ENCODE results near the gene GLB1L3. TPM values are rescaled to one million over a fixed set of nuclear protein-coding genes. Genes with fewer than 3 reads are reported as not detected.

Gene GLB1L3
- total and polyA plus RNA-seq, 5 donors from 2014 or later, result 2.0 to 3.0 (median 2.3) TPM

DNA sequence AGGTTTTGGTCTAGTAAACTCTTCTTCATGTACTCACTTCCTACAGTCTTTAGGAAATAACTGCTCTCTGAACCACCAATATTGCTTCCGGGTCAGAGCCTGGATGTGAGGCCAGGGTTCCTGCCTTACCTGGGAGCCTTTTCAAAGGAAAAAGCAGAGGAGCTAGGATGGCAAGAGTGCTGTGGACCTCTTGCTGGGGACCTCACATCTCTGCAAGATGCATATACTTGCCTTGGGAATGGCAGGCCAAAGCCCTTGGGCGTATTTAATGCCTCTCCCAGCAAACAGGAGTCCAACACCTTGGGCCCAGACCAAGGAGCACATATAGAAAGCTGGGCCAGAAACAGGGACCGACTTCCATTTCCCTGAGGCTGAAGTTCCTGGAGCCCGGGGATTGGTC, 60.9 kb downstream of the GLB1L3 start:
- ATAC-seq (ENCODE audit: low read depth in 2 of 2), result no peak

GRCh38 chr11:134338068-134338467, 61.9 kb downstream of the GLB1L3 start:
- Histone ChIP-seq H3K27ac (ENCODE audit: insufficient read depth, low read length, poor library complexity, severe bottlenecking) (no peak overlapping the region), H3K9me3 (ENCODE audit: control insufficient read depth in 2 of 2, low read length in 2 of 2) (no peaks in the 10 kb centered on the region), H3K27me3 (ENCODE audit: control insufficient read depth, insufficient read depth, low read length) (peaks cover 9% of the 10 kb centered on the region), H3K4me1 (ENCODE audit: control insufficient read depth, insufficient read depth, low read length, poor library complexity, severe bottlenecking) (no peaks in the 10 kb centered on the region), H3K4me3 (ENCODE audit: low read depth, low read length) (no peak overlapping the region), H3K36me3 (ENCODE audit: control insufficient read depth, insufficient read depth, low read length) (no peaks in the 10 kb centered on the region)
- H3K9me3 Mint-ChIP-seq, result no peaks in the 10 kb centered on the region
- H3K4me3 Mint-ChIP-seq, result no peak overlapping the region
- H3K27me3 Mint-ChIP-seq, result peaks cover 18% of the 10 kb centered on the region
- H3K27ac Mint-ChIP-seq, result no peak overlapping the region
- no peak for ATAC-seq (ENCODE audit: low read depth in 2 of 2)
- DNase-seq, result no peak
- H3K36me3 Mint-ChIP-seq, result no peaks in the 10 kb centered on the region
- peaks cover 0 to 1% (median 0%) of the 10 kb centered on the region in 4 donors for H3K4me1 Mint-ChIP-seq

More for the DNA sequence above, 60.9 kb downstream of the GLB1L3 start:
- H3K9me3 ChIP-seq (ENCODE audit: control insufficient read depth in 2 of 2, low read length in 2 of 2), result no peaks in the 10 kb centered on the region
- H3K4me1 ChIP-seq (ENCODE audit: control insufficient read depth, insufficient read depth, low read length, poor library complexity, severe bottlenecking), result peaks cover 7% of the 10 kb centered on the region
- H3K27me3 ChIP-seq (ENCODE audit: control insufficient read depth, insufficient read depth, low read length), result peaks cover 11% of the 10 kb centered on the region
- no peak overlapping the region for H3K4me3 ChIP-seq (ENCODE audit: low read depth, low read length)
- DNase-seq, result no peak
- peaks cover 23% of the 10 kb centered on the region for H3K27me3 Mint-ChIP-seq
- no peak overlapping the region for H3K27ac Mint-ChIP-seq
- H3K4me3 Mint-ChIP-seq, result no peak overlapping the region
- H3K36me3 ChIP-seq (ENCODE audit: control insufficient read depth, insufficient read depth, low read length), result no peaks in the 10 kb centered on the region
- no peaks in the 10 kb centered on the region for H3K36me3 Mint-ChIP-seq
- peaks cover 0 to 8% (median 4%) of the 10 kb centered on the region in 4 donors for H3K4me1 Mint-ChIP-seq
- H3K9me3 Mint-ChIP-seq, result no peaks in the 10 kb centered on the region
- no peak overlapping the region for H3K27ac ChIP-seq (ENCODE audit: insufficient read depth, low read length, poor library complexity, severe bottlenecking)

- Histone ChIP-seq H3K4me1 (ENCODE audit: control insufficient read depth, insufficient read depth, low read length, poor library complexity, severe bottlenecking) (no peaks in the 10 kb centered on the region), H3K36me3 (ENCODE audit: control insufficient read depth, insufficient read depth, low read length) (no peaks in the 10 kb centered on the region), H3K4me3 (ENCODE audit: low read depth, low read length) (no peak overlapping the region), H3K9me3 (ENCODE audit: control insufficient read depth in 2 of 2, low read length in 2 of 2) (no peaks in the 10 kb centered on the region), H3K27ac (ENCODE audit: insufficient read depth, low read length, poor library complexity, severe bottlenecking) (no peak overlapping the region), H3K27me3 (ENCODE audit: control insufficient read depth, insufficient read depth, low read length) (peaks cover 6% of the 10 kb centered on the region)
- no peak for DNase-seq
- Mint-ChIP-seq H3K4me3 (no peak overlapping the region), H3K27ac (no peak overlapping the region), H3K36me3 (no peaks in the 10 kb centered on the region), H3K27me3 (peaks cover 12% of the 10 kb centered on the region), H3K4me1 (no peaks in the 10 kb centered on the region), H3K9me3 (no peaks in the 10 kb centered on the region)
- no peak for ATAC-seq (ENCODE audit: low read depth in 2 of 2)
Observed at GRCh38 chr11:134338654-134339053, 62.5 kb downstream of the GLB1L3 start.

- H3K4me3 ChIP-seq (ENCODE audit: low read depth, low read length), result no peak overlapping the region
- DNase-seq (no peak), ATAC-seq (ENCODE audit: low read depth in 2 of 2) (no peak)
- H3K27ac ChIP-seq (ENCODE audit: insufficient read depth, low read length, poor library complexity, severe bottlenecking), result no peak overlapping the region
- no peaks in the 10 kb centered on the region for H3K36me3 Mint-ChIP-seq
- no peak overlapping the region for H3K27ac Mint-ChIP-seq
- no peak overlapping the region for H3K4me3 Mint-ChIP-seq
- no peaks in the 10 kb centered on the region for H3K9me3 Mint-ChIP-seq
- no peaks in the 10 kb centered on the region for H3K4me1 ChIP-seq (ENCODE audit: control insufficient read depth, insufficient read depth, low read length, poor library complexity, severe bottlenecking)
- H3K4me1 Mint-ChIP-seq, result no peaks in the 10 kb centered on the region
- peaks cover 11% of the 10 kb centered on the region for H3K27me3 Mint-ChIP-seq
- H3K9me3 ChIP-seq (ENCODE audit: control insufficient read depth in 2 of 2, low read length in 2 of 2), result no peaks in the 10 kb centered on the region
- H3K27me3 ChIP-seq (ENCODE audit: control insufficient read depth, insufficient read depth, low read length), result peaks cover 3% of the 10 kb centered on the region
- H3K36me3 ChIP-seq (ENCODE audit: control insufficient read depth, insufficient read depth, low read length), result no peaks in the 10 kb centered on the region
Observed at GRCh38 chr11:134339756-134340155, 63.6 kb downstream of the GLB1L3 start.

DNA sequence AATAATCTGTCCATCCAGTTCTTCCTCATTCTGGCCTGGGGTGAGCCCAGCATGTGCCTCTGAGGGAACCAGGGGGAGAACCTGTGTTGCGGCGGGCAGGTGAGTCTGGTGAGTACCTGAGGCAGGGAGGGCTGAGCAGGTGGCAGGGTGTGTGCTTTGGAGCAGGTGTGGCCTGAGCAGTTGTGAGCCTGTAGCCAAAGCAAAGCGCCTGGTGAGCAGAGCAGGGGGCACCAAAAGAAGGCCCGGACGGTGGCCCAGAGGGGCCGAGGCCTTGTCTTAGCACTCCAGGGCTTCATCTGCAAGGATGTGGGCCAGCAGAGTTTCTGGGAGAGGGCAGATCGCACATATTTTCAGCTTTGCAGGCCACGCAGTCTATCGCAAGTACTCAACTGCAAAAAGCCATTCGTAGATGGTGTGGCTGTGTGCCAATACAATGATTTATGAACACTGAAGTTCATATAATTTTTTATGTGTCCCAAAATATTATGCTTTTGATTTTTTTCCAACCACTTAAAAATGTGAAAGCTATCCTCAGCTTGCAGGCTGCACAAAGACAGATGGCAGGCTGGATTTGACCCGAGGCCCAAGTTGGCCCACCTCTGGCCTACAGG, 64.3 kb downstream of the GLB1L3 start:
- no peak for ATAC-seq (ENCODE audit: low read depth in 2 of 2)
- H3K36me3 Mint-ChIP-seq, result no peaks in the 10 kb centered on the region

GRCh38 chr11:134341805-134342571, 65.8 kb downstream of the GLB1L3 start:
- Mint-ChIP-seq H3K4me1 (no peaks in the 10 kb centered on the region), H3K36me3 (no peaks in the 10 kb centered on the region), H3K4me3 (no peak overlapping the region), H3K27me3 (peaks cover 4% of the 10 kb centered on the region), H3K9me3 (no peaks in the 10 kb centered on the region), H3K27ac (no peak overlapping the region)
- Histone ChIP-seq H3K36me3 (ENCODE audit: control insufficient read depth, insufficient read depth, low read length) (no peaks in the 10 kb centered on the region), H3K4me1 (ENCODE audit: control insufficient read depth, insufficient read depth, low read length, poor library complexity, severe bottlenecking) (no peaks in the 10 kb centered on the region), H3K27ac (ENCODE audit: insufficient read depth, low read length, poor library complexity, severe bottlenecking) (no peak overlapping the region), H3K9me3 (ENCODE audit: control insufficient read depth in 2 of 2, low read length in 2 of 2) (no peaks in the 10 kb centered on the region), H3K27me3 (ENCODE audit: control insufficient read depth, insufficient read depth, low read length) (no peaks in the 10 kb centered on the region), H3K4me3 (ENCODE audit: low read depth, low read length) (no peak overlapping the region)
- no peak for ATAC-seq (ENCODE audit: low read depth in 2 of 2)
- no peak for DNase-seq

More for the DNA sequence above, 64.3 kb downstream of the GLB1L3 start:
- H3K4me1 Mint-ChIP-seq, result no peaks in the 10 kb centered on the region
- no peaks in the 10 kb centered on the region for H3K36me3 ChIP-seq (ENCODE audit: control insufficient read depth, insufficient read depth, low read length)
- peaks cover 8% of the 10 kb centered on the region for H3K27me3 Mint-ChIP-seq
- H3K9me3 ChIP-seq (ENCODE audit: control insufficient read depth in 2 of 2, low read length in 2 of 2), result no peaks in the 10 kb centered on the region
- no peak overlapping the region for H3K4me3 Mint-ChIP-seq
- no peaks in the 10 kb centered on the region for H3K9me3 Mint-ChIP-seq
- H3K27me3 ChIP-seq (ENCODE audit: control insufficient read depth, insufficient read depth, low read length), result peaks cover 3% of the 10 kb centered on the region
- H3K4me3 ChIP-seq (ENCODE audit: low read depth, low read length), result no peak overlapping the region
- H3K27ac ChIP-seq (ENCODE audit: insufficient read depth, low read length, poor library complexity, severe bottlenecking), result no peak overlapping the region
- H3K27ac Mint-ChIP-seq, result no peak overlapping the region
- H3K4me1 ChIP-seq (ENCODE audit: control insufficient read depth, insufficient read depth, low read length, poor library complexity, severe bottlenecking), result no peaks in the 10 kb centered on the region
- no peak for DNase-seq

- Mint-ChIP-seq H3K36me3 (no peaks in the 10 kb centered on the region), H3K4me3 (no peak overlapping the region)
- no peak for DNase-seq
Observed at GRCh38 chr11:134342572-134343340, 66.6 kb downstream of the GLB1L3 start.

More at GRCh38 chr11:134342572-134343340, 66.6 kb downstream of the GLB1L3 start:
- Histone ChIP-seq H3K36me3 (ENCODE audit: control insufficient read depth, insufficient read depth, low read length) (no peaks in the 10 kb centered on the region), H3K27ac (ENCODE audit: insufficient read depth, low read length, poor library complexity, severe bottlenecking) (no peak overlapping the region), H3K4me3 (ENCODE audit: low read depth, low read length) (no peak overlapping the region), H3K4me1 (ENCODE audit: control insufficient read depth, insufficient read depth, low read length, poor library complexity, severe bottlenecking) (no peaks in the 10 kb centered on the region), H3K27me3 (ENCODE audit: control insufficient read depth, insufficient read depth, low read length) (no peaks in the 10 kb centered on the region), H3K9me3 (ENCODE audit: control insufficient read depth in 2 of 2, low read length in 2 of 2) (no peaks in the 10 kb centered on the region)
- Mint-ChIP-seq H3K4me1 (no peaks in the 10 kb centered on the region), H3K27me3 (peaks cover 4% of the 10 kb centered on the region), H3K27ac (no peak overlapping the region), H3K9me3 (no peaks in the 10 kb centered on the region)
- no peak for ATAC-seq (ENCODE audit: low read depth in 2 of 2)

Data from CD4-positive, CD25-positive, alpha-beta regulatory T cell (primary cell).